Colonic mucosa (tissue), 4 donors: ENCODE data around the gene RNASEH2B. TPM values are rescaled to one million over a fixed set of nuclear protein-coding genes. Genes with fewer than 3 reads are reported as not detected.

ENCODE experiments used
- DNase-seq: peaks from one replicate; pipeline ENCODE4 v3.0.0-alpha.2; 2020
- H3K27ac ChIP-seq: fragments of 200-600 bp; one replicate; pipeline ENCODE4 v1.8.0; 2021
- H3K27me3 ChIP-seq: fragments of 200-600 bp; one replicate; pipeline ENCODE4 v1.8.0; 2021
- H3K36me3 ChIP-seq: fragments of 200-600 bp; one replicate; pipeline ENCODE4 v1.8.0; 2021
- H3K4me1 ChIP-seq: fragments of 200-600 bp; one replicate; pipeline ENCODE4 v1.8.0; 2021; ENCODE audit warnings: mild to moderate bottlenecking
- H3K4me3 ChIP-seq: fragments of 200-600 bp; one replicate; pipeline ENCODE4 v1.8.0; 2021
- H3K9ac ChIP-seq, 2 donors: one replicate each; pipeline ENCODE4 v1.7.0; 2013; ENCODE audit warnings: control low read depth in 2 of 2, low read depth in 2 of 2, low read length in 2 of 2
- H3K9me3 ChIP-seq: fragments of 200-600 bp; one replicate; pipeline ENCODE4 v1.8.0; 2021
- CTCF ChIP-seq: fragments of 200-600 bp; IDR thresholded peaks from one replicate; pipeline ENCODE4 v1.8.0; 2022; ENCODE audit warnings: antibody characterized with exemption, mild to moderate bottlenecking
- intact Hi-C: fragments of 100-400 bp; cut with DNase I; formaldehyde crosslinking; loops from one replicate; pipeline ENCODE4 v1.14.1; 2022
- total RNA-seq, 2 donors: library from RNA; stranded (reverse); fragmentation: NEBNext Ultra II Directional in 1 of 2; extraction: Animal tissue kit (Norgen Biotek cat#: 25700) in 1 of 2; gene quantifications; one replicate each; pipeline ENCODE4 v1.2.1, GENCODE V29; 2021
- donor health status: healthy.
- donor health status: DM: no; HTN: no; CAD: no.
- donor health status: DM: no; HTN: no; CAD: no.

Gene RNASEH2B
- total RNA-seq, 2 donors from 2014 or later, result 22.1 to 30.1 TPM

- no peak for TF ChIP-seq CTCF
- no peak overlapping the region for H3K9ac ChIP-seq
- H3K27ac ChIP-seq, result no peak overlapping the region
- H3K4me3 ChIP-seq, result no peak overlapping the region
- intact Hi-C loops, result no loop called here
- no peak for DNase-seq
- no peaks in the 10 kb centered on the region for H3K4me1 ChIP-seq
- H3K27me3 ChIP-seq, result no peaks in the 10 kb centered on the region
- H3K36me3 ChIP-seq, result no peaks in the 10 kb centered on the region
- H3K9me3 ChIP-seq, result no peaks in the 10 kb centered on the region
Measured at GRCh38 chr13:51002736-51003135, 93.1 kb downstream of the RNASEH2B start.

GRCh38 chr13:51003642-51004041, 94.1 kb downstream of the RNASEH2B start:
- no peak overlapping the region for H3K27ac ChIP-seq
- H3K4me3 ChIP-seq, result no peak overlapping the region
- no peaks in the 10 kb centered on the region for H3K27me3 ChIP-seq
- peak; percentile 10 for DNase-seq
- no peak for TF ChIP-seq CTCF
- H3K36me3 ChIP-seq, result no peaks in the 10 kb centered on the region
- intact Hi-C loops, result no loop called here
- H3K9ac ChIP-seq, result no peak overlapping the region
- no peaks in the 10 kb centered on the region for H3K4me1 ChIP-seq
- H3K9me3 ChIP-seq, result no peaks in the 10 kb centered on the region

GRCh38 chr13:51004111-51004865, 94.7 kb downstream of the RNASEH2B start:
- no peaks in the 10 kb centered on the region for H3K9me3 ChIP-seq
- H3K27ac ChIP-seq, result no peak overlapping the region
- DNase-seq, result no peak
- H3K4me1 ChIP-seq, result no peaks in the 10 kb centered on the region
- no peak for TF ChIP-seq CTCF
- H3K9ac ChIP-seq, result no peak overlapping the region
- no peak overlapping the region for H3K4me3 ChIP-seq
- no peaks in the 10 kb centered on the region for H3K36me3 ChIP-seq
- no peaks in the 10 kb centered on the region for H3K27me3 ChIP-seq
- intact Hi-C loops, result no loop called here

GRCh38 chr13:51004918-51005460, 95.4 kb downstream of the RNASEH2B start:
- Histone ChIP-seq H3K27ac (no peak overlapping the region), H3K27me3 (no peaks in the 10 kb centered on the region), H3K4me3 (no peak overlapping the region), H3K36me3 (no peaks in the 10 kb centered on the region), H3K9ac (no peak overlapping the region), H3K9me3 (no peaks in the 10 kb centered on the region), H3K4me1 (no peaks in the 10 kb centered on the region)
- intact Hi-C loops, result no loop called here
- DNase-seq, result no peak
- no peak for TF ChIP-seq CTCF

- Histone ChIP-seq H3K36me3 (no peaks in the 10 kb centered on the region), H3K27ac (no peak overlapping the region), H3K4me1 (no peaks in the 10 kb centered on the region), H3K9ac (no peak overlapping the region), H3K4me3 (no peak overlapping the region), H3K9me3 (no peaks in the 10 kb centered on the region), H3K27me3 (no peaks in the 10 kb centered on the region)
- no peak for TF ChIP-seq CTCF
- intact Hi-C loops, result no loop called here
- no peak for DNase-seq
Measured at GRCh38 chr13:51005566-51005965, 96.0 kb downstream of the RNASEH2B start.

Other genes starting within 250 kb of the RNASEH2B start
- under 1 TPM in 1 of 2 donors, not detected in 1; 0.11 TPM for gene DLEU7, start 66.1 kb upstream of the RNASEH2B start, total RNA-seq
- not detected for gene C13orf42, start 201.5 kb downstream of the RNASEH2B start, total RNA-seq